ENCODE measurements around the gene GUCA2A.

- no peak for TF ChIP-seq CTCF (IDR thresholded peaks at IDR 0.05)
- no peak for TF ChIP-seq POLR2A (IDR thresholded peaks at IDR 0.05)
- TF ChIP-seq EP300 (IDR thresholded peaks at IDR 0.05): no peak
- no peak for TF ChIP-seq POLR2AphosphoS5 (IDR thresholded peaks at IDR 0.05)
Observed at GRCh38 chr1:42211224-42211623, 46.7 kb upstream of the GUCA2A start.
